Skin epidermis (tissue), 12 donors: ENCODE measurements around the gene CD55.

ENCODE experiments used
- H3K27ac ChIP-seq, 21 experiments: fragments of 200-600 bp; sonication (generic) in 11 of 21; one replicate each; pipeline ENCODE4 v1.5.0; 2020; ENCODE audit warnings: mild to moderate bottlenecking in 3 of 21, inconsistent platforms in 2 of 21, moderate library complexity in 2 of 21
- H3K4me3 ChIP-seq, 7 experiments: fragments of 200-600 bp; sonication (generic) in 2 of 7; one replicate each; pipeline ENCODE4 v1.5.0; 2020; ENCODE audit warnings: inconsistent platforms in 2 of 7, mild to moderate bottlenecking in 2 of 7, moderate library complexity in 1 of 7

CD55 gene

DNA sequence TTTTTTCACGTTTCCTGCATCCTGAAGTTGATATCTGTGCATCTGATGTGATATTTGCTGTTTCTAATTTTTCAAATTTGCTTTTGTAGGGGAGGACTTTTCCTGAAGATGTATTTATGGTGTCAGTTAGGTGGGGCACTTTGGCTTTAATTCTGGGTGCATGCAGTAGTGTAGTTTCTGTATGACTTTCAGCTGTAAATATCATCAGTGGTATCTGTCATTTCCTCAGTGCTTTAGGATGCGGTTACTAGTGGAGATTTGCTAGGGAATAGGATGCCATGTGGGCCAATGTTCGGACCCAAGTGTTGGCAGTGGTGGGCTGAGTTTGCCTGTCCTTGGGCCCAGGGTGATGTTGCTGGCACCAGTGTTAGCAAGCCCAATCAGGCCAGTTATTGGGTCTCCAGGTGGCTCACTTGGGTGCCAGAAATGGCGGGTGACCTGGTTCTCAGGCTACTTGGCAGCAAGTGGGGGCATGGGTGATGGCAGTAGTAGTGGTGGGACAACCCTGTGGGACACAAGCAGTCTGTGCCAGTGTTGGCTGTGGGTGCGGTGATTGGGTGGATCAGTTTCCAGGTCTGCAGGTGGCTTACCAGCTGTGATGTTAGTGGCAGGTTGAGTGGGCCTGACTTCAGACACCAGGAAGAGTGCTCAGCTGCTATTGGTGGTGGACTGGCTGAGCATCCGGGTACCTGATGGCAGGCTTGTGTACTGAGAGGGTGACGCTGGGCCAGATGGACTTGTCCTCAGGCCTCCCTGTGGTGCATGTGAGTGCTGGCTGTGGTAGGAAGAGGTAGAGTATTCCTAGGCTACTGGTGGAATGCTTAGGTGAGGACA, 24.4 kb downstream of the CD55 start:
- Histone ChIP-seq H3K27ac (peak overlapping the region in 1 of 21 experiments; percentile 26), H3K4me3 (no peak overlapping the region)

DNA sequence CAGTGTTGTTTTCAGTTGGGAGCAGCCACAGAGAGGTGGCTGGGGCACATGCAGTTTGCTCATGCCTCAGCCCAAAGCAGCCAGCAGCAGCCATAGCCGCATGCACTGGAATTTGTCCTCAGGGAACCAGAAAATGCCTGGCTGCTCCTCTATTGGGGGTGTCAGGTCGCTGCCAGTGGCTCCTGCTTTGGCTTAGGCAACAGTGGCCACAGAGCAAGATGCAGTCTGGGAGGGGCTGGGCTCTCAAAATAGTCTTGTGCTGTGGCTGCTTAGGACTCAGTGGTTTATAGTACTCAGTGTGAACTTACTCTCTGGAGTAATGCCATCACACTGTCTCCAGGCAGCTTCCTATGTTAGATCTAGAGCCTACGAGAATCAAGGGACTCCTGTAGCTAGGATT, 25.0 kb downstream of the CD55 start:
- H3K4me3 ChIP-seq: no peak overlapping the region
- H3K27ac ChIP-seq: peak overlapping the region in 1 of 21 experiments; percentile 26

DNA sequence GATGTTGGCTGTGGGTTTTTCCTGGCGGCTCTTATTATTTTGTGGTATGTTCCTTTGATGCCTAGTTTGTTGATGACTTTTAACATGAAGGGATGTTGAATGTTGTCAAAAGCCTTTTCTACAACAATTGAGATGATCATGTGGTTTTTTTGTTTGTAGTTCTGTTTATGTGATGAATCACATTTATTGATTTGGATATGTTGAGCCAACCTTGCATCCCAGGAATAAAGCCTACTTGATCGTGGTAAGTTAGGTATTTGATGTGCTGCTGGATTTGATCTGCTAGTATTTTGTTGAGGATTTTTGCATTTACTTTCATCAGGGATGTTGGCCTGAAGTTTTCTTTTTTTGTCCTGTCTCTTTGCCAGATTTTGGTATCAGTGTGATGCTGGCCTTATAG, 28.5 kb downstream of the CD55 start:
- H3K4me3 ChIP-seq: no peak overlapping the region
- no peak overlapping the region for H3K27ac ChIP-seq

DNA sequence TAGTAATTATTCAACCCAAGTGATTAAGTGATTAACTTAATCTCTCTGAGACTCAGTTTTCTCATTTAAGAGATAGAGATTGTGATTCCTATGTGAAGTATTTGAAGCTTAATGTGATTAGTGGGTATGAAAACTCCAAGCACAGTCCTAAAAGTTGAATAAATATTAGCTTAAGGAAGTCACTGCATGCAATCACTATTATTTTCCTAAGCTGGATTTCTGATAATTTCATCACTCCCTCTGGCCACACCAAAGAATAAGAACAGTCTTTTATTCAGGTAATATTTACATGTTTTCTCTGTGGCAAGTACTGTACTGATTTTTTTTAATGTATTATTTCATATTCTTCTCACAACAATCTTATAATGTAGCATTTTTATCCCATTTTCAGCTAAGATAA, 31.1 kb downstream of the CD55 start:
- Histone ChIP-seq H3K4me3 (no peak overlapping the region), H3K27ac (no peak overlapping the region)

DNA sequence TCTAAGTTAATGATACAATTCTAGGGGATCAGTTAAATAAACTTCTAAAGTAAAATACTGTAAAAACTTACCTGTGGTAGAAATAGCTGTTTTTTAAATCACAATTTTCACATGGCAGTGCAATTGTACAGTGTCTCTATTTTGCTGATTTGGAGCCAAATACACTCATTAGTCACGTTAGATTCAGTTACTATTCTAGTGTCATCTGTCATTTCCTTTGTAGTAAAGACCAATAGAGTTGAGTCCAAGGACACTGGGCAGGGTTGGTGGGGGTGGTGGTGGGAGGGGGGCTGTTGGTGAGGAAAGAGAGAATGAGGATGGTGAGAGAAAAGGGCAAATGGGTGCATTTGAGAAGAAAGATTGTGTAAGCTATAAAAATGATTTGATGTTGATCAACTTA, 33.6 kb downstream of the CD55 start:
- Histone ChIP-seq H3K27ac (no peak overlapping the region), H3K4me3 (no peak overlapping the region)

DNA sequence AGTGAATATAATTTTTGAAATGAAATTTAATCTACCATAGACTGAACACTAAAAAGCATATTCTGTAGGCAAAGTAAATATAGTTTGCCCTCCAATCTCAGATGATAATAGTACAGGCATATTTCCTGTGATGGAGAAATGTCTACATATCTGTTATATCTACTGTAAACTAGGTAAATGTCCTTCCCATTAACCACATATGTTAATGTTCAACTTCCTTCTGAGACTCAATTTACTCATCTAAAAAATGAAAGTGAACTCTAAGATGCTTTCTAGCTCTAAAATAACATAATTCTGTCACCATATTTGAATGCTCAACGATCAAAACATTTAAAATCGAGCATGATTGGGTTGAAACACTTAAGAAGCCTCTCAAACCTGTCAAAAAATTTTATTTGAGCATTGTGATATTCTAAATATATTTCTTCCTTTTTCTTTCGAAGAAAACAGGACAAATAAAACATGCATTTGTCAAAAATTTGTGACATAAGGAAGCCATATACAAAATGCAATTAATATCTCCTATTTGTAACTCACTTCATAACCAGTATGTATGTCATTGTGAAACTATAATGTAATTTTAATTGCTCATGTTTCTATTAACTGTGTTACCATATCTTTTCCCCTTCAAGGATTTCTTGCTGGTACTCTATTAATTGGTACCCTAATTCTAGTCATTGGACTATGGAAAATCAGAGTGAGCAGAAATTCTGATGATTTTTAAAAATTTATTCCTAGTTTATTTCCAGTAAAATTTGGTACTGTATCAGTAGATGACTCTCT, 34.2 kb downstream of the CD55 start:
- H3K27ac ChIP-seq: no peak overlapping the region
- no peak overlapping the region for H3K4me3 ChIP-seq

DNA sequence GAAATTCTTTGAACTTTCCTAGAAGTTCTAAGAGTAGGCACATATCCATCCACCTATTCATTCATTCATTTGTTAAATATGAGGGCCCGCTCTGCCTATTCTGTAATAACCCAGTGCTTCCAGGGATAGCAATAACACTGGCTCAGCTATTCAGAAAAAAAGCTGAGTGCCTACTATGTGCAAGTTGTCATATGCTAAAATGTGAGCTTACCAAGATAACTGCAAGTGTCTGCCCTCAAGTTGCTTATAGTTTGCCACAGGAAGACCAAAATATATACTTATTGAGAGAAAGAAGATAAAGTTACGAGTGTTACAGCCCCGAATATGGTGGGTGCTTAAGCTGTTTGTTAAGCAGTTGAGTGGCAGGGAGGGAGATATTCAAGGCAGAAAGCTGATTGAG, 39.6 kb downstream of the CD55 start:
- H3K27ac ChIP-seq: no peak overlapping the region
- H3K4me3 ChIP-seq: no peak overlapping the region

DNA sequence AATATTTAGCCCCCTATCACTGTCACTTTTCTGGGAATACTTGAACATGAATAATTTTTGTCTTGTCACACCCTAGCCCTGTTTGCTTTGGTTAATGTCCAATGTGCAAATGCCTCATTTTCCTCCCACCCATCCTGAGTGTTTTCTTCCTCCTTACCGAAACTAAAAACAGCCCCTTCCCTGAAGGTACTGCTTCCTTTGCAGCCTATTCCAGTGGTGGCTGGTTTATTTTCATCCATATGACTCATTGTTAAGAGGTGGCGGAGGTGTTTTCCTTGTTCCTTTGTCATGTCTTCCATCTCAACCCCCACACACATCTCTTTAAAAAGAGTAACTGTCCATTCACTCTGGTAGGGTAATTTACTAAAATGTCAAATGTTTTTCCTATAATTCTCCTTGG, 40.4 kb downstream of the CD55 start:
- no peak overlapping the region for H3K27ac ChIP-seq
- H3K4me3 ChIP-seq: no peak overlapping the region

DNA sequence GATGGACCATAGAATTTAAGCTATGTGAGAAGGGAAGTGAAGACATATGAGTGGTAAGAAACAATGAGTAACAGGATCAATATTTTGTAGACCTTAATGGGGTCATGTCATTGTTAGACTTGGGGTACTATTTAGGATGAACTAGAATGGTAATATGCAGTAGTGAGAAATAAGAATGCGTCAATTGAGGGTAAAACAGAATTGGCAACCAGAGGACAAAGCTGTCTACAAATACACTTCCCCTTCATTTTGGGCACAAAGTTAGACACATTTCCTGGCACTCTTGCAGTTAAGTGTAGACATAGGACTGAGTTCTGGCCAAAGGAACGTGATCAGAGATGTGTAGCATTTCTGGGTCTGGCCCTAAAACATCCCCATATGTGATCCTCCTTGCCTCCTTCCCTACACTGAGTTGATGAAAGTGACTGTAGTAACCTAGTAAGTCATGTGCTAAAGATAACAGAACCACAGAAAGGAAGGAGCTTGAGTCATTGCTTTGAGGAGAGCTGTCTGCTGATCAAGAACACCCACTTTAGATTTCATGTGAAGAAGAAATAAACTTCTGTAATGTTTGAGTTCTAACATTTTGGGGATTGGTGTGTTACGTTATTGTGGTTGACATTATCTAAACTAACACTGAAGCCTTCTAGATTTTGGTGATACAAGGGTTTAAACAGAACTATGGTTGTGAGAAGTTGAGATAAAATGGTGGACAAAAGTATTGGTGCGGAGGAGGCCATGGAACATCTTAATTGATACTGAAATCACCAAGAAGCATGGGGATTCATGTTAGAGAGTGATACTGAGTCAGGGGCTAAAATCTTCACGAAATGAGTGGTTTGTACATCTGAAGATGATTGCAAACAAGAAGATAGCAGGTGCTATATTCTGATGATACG, 41.7 kb downstream of the CD55 start:
- no peak overlapping the region for H3K27ac ChIP-seq
- no peak overlapping the region for H3K4me3 ChIP-seq

DNA sequence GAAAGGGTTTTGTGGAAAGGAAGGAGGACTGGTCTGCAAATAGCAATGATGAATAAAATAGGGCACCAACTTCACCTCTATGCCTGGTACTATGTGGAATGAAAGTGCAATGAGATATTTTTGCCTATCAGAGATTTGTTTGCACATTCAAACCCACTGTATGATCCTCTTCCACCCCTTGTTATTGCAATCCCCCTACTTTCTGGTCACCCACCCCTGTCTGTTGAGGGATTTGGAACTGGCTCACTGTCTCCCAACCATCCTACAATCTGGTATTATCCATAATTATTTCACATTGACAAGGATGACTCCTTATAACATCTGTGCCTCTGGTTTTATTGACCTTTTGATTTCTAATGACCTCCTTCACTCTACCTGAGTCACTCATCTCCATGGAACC, 42.4 kb downstream of the CD55 start:
- H3K4me3 ChIP-seq: no peak overlapping the region
- no peak overlapping the region for H3K27ac ChIP-seq

DNA sequence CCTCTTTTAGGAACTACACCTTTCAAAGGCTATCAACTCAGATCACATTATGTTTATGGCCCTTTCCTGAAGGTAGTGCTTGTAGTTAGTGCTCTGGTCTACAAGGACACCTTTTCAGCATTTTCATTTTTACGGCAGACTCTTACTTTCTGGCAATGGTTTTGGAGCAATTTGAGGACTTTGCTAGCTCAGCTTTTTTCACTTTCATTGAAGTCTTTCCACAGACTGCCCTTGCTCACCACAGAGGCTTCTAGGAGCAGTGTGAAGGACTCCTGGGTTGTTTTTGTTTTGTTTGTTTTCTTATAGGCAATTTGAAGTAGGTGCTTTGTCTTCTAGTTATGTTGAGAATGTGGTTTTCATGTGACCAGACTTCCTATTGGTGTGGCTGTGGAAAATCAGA, 43.1 kb downstream of the CD55 start:
- H3K4me3 ChIP-seq: no peak overlapping the region
- no peak overlapping the region for H3K27ac ChIP-seq

DNA sequence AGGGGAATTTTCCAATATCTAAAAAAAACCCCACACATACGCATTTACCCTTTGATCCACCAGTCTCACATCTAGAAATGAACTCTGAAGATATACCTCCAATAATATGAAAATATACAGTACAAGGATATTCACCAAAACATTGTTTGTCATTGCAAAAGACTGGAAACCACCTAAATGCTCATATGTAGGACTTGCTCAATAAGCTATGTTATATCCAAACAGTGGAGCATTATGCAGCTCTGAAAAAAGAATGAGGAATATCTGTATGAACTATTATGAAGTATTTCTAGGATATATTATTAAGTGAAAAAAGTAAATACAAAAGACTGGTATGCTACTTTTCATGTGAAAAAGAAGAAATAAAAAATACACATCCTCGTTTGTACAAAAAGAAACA, 43.6 kb downstream of the CD55 start:
- Histone ChIP-seq H3K4me3 (no peak overlapping the region), H3K27ac (no peak overlapping the region)

DNA sequence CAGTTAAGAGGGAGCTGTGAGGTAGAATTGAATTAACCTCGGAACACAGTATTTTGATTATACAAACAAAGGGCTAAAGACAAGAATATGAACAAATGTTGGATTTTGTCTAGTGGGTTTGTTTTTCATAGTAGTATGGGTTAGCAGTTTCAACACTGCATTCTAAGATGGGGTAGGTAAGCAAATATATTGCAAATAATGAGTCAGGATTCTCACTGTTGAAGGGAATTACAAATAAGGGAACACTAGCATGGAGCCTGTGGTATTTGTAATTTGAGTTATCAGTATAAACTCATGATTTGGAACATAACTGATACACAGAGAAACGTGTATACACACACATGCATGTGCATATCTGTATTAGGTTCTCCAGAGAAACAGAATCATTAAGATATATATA, 44.5 kb downstream of the CD55 start:
- no peak overlapping the region for H3K27ac ChIP-seq
- no peak overlapping the region for H3K4me3 ChIP-seq

DNA sequence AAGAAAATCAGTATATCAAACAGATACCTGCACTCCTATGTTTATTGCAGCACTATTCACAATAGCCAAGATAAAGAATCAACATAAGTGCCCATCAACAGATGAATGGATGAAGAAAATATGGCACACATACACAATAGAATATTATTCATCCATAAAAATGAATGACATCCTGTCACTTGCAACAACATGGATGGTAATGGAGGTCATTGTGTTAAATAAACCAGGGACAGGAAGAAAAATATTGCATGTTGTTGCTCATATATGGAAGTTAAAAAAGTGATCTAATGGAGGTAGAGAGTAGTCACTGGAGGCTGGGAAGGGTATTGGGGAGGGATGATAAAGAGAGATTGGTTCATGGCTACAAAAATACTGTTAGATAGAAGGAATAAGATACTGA, 67.2 kb downstream of the CD55 start:
- Histone ChIP-seq H3K4me3 (no peak overlapping the region), H3K27ac (no peak overlapping the region)

DNA sequence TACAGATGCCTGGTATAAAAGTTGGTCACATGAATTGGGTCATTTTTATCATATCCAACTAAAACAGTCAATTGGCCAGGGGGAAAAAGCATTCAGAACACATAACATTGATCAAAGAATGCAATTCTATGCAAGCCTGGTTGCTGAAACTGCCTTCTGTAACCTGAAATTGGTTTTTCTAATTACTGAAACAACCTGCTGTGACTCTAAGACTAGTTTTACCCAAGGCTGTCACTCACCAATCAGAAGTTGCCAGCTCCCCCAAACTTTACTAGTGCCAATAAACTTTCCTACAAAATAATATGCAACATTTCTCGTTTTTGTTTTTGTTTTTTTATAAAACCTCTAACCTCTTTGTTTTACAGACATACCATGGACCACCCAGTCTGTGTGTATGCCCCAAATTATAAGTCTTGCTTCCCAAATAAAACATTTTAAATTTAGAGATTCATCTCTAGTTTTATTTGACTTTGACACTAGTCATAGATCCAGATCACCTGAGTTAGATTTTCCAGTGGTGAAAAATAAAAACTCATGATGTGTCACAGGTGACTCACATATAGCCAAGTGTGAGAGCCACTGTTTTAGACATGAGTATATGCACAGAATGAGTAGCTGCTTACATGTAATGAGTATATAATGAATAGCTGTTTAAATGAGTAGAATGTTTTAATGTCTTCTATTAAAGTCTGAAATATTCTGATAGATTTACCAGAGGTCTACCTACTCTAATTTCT, 68.4 kb downstream of the CD55 start:
- H3K27ac ChIP-seq: no peak overlapping the region
- no peak overlapping the region for H3K4me3 ChIP-seq

DNA sequence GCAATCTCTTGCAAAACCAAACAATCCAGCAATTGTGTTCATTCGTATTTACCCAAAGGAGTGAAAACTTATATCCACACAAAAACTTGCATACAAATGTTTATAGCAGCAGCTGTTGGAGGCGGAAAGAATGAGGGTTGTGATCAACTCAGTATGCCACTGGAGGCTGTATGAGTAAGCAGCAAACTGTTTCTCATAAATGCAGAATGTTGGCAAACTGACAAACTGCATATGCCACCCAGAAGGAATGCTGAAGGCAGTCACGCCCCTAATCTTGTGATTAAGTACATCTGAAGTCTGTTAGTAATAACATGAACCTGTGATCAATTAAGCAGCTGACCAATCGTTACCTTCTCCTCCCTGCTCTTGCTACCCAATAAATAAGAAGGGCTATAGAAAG, 72.1 kb downstream of the CD55 start:
- Histone ChIP-seq H3K27ac (peak overlapping the region in 3 of 21 experiments; percentile 18 to 55 (median 45)), H3K4me3 (no peak overlapping the region)

DNA sequence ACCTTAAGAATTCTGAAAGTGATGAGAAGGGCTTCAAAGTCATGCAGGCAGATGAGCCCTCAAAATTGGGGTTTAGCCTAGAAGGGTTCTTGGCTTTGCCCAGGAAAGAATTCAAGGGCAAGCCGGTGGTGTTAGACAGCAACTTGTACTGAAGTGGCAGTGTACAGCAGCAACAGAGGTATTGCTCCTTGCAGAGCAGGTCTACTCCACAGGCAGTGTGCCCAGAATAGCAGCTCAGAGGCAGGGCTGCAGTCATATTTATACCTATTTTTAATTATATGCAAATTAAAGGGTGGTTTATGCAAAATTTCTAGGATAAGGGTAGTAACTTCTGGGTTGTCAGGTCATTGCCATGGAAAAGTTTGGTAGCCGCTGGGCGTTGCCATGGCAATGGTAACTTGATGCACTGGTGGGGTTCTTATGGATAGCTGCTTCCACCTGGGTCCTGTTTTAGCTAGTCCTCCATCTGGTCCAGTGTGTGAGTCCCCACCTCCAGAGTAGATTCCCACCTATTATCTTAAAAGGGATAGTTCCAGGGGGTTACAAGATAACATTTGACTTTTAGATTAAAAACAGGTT, 74.8 kb downstream of the CD55 start:
- Histone ChIP-seq H3K27ac (no peak overlapping the region), H3K4me3 (no peak overlapping the region)

DNA sequence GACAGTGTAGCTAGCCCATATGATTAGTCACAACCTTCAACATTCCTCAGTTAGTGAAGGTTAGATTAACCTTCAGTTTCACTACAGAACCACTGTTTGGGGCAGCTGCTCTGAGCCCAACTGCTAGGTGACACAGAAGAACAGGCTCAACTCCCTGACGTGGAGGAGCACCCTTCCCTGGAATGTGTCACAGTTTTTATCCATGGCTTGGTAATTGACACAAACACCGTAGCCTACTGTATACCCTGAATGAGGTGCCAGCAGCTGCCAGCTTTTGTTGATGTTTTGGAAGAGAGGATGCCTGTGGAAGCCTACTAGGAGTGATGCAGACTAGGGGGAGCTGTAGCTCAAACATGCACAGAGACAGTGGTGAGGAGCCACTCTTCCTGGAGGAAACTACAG, 76.0 kb downstream of the CD55 start:
- Histone ChIP-seq H3K27ac (no peak overlapping the region), H3K4me3 (no peak overlapping the region)

DNA sequence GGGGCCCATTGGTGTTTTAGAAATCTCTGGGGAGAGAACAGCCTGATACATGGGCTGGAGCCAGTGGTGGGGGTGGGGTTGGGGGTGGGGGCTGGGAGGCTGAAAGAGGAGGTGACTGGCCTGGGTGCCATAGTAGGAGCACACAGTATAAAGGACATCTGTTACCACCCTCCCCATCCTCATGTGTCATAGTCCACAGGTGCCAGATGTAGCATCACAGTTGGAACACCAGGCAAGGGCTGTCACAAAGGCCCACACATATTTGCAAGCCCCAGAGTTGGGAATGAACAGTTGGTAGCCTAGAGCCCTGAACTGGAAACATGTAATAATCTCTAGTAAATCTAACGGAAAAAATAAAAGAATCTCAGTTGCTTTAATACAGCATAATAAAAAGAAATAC, 77.5 kb downstream of the CD55 start:
- no peak overlapping the region for H3K27ac ChIP-seq
- no peak overlapping the region for H3K4me3 ChIP-seq
